ENCODE measurements around the gene BORCS5.

DNA sequence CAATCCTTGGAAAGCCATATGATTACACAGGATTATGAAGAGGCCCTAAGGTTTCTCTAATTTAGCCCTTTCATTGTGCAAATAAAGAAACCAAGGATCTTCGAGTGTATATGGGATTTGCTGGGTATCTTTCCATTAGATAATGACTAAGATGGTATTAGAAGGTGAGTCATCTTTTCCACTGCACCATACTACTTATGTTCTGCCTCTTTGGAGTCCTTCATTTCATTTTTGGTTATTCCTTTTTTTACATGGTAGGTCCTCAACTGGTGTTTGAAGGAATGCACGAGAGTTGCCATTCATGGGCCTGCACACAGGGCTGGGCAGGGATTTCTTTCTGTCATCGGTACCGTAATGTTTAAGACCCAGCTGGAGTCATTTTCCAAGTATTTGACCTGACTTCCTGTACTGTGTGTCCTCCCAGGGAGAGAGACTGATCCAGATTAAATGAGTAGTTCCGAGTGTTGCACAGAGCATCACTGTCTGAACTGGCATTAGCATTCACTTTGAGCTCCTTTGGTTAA lies 85.7 kb downstream of the BORCS5 start:
- no peak for TF ChIP-seq CTCF (IDR thresholded peaks at IDR 0.05; ENCODE audit: low read length)
- TF ChIP-seq EZH2 (IDR thresholded peaks at IDR 0.05; ENCODE audit: borderline replicate concordance, low read length) = no peak

Measured in OCI-LY1 (cell line).